DMS 273 (cell line): Measurements from ENCODE around the gene TRIM69.
"Not testable (repeated sequence)": the region's sequence is repeated elsewhere in the genome, so short reads cannot be mapped to it uniquely, and the experiment has no call there.

Experiments
- DNase-seq: peaks from one replicate; lab custom pipeline; 2025; ENCODE audit not compliant: unreplicated experiment; lab: John Stamatoyannopoulos, UW

The TRIM69 gene

GRCh38 chr15:44715797-44716334, 20.5 kb upstream of the TRIM69 start:
- no peak for DNase-seq

GRCh38 chr15:44716983-44717602, 19.2 kb upstream of the TRIM69 start:
- DNase-seq: no peak

GRCh38 chr15:44718180-44718926, 18.0 kb upstream of the TRIM69 start:
- no peak for DNase-seq

DNA sequence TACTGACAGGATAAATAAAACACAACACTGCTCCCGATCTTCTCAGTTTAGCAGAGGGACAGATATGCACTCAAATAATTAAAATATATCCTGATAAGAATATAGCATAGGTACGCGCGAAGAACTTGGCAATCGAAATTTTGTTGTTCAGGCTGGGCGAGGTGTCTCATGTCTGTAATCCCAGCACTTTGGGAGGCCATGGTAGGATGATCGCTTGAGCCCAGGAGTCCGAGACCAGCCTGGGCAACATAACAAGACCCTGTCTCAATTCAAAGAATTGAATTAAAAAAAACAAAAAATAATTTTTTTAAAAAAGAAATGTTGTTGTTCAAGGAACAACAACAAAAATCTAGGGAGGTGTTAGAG, 17.4 kb upstream of the TRIM69 start:
- DNase-seq: no peak

GRCh38 chr15:44719293-44719999, 16.9 kb upstream of the TRIM69 start:
- peak; percentile 53 for DNase-seq

GRCh38 chr15:44720000-44720435, 16.3 kb upstream of the TRIM69 start:
- DNase-seq: not testable (repeated sequence)

- DNase-seq: no peak
Observed at GRCh38 chr15:44720460-44721176, 15.7 kb upstream of the TRIM69 start.

DNA sequence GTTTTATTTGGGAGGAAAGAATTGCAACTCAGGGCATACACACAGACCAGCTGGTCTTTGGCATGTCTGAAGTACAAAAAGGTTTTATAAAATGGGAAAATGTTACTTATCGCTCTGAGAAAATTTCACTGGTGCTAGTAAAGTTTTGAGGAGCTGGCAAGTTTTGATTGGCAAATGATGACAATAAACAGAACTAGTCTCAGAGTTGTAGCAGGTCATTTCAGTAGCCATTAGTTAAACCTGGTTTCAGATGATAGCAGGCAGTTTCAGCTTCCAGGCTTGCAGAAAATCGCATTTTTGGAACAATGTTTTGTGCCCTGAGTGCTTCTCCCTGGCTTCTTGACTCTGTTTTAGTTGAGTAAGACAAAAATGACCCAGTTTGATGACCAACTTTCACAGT, 14.3 kb upstream of the TRIM69 start:
- no peak for DNase-seq

DNA sequence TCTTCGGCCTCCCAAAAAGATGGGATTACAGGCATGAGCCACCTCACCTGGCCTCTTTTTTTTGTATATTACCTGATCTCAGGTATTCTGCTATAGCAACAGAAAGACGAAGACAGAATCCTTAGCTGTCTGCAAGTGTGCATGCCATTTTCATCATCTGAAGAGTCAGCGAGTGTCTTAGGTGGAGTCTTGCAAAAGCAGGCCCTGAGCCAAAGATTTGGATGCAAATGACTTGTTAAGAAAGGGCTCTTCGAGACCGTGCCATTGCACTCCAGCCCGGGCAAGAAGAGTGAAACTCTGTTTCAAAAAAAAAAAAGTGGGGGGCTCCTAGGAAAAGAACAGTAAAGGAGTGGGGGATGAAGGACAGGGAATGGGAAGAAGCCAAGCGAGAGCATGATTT, 10.2 kb upstream of the TRIM69 start:
- no peak for DNase-seq

DNA sequence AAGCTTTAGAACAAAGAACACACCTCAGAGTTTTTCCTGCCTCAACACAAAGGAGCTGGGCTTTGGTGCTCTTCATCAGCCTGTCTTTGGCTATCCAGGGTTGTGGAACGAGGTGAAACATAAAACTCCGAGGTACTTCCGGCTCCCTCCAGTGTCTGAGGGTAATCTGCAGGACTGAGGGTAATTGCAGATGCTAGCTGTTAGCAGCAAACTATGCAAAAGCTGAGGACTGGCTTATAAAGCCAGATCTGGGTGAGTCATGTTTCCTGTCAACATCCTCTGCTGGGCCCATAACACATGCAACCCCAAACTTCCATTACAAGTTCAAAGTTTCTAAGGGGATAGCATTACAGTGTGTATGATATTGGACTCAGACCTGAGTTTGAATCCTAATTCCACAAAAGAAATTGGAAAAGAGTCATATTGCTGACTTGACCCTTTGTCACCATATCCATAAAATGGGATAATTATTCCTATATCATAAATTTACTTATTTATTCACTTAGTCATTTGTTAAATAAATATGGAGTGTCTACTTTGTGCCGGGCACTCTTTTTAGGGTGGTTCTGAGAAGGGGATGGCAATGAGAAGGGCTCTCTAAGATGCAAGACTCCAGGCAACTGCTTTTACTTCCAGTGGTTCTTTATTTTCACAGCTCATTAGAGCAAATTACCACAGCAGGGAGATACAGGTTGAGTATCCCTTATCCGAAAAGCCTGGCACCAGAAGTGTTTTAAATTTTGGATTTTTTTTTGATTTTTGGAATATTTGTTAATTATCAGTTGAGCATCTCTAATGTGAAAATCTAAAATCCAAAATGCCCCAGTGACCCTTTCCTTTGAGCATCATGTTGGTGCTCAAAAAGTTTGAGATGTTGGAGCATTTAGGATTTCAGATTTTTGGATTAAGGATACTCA, 9.5 kb upstream of the TRIM69 start:
- peak; percentile 42 for DNase-seq

- DNase-seq: no peak
Observed at GRCh38 chr15:44727485-44728231, 8.7 kb upstream of the TRIM69 start.

- not testable (repeated sequence) for DNase-seq
Observed at GRCh38 chr15:44728232-44728575, 8.1 kb upstream of the TRIM69 start.

- peak; percentile 96 for DNase-seq
Observed at GRCh38 chr15:44728576-44729407, 7.5 kb upstream of the TRIM69 start.

GRCh38 chr15:44729408-44730127, 6.8 kb upstream of the TRIM69 start:
- peak; percentile 56 for DNase-seq

DNA sequence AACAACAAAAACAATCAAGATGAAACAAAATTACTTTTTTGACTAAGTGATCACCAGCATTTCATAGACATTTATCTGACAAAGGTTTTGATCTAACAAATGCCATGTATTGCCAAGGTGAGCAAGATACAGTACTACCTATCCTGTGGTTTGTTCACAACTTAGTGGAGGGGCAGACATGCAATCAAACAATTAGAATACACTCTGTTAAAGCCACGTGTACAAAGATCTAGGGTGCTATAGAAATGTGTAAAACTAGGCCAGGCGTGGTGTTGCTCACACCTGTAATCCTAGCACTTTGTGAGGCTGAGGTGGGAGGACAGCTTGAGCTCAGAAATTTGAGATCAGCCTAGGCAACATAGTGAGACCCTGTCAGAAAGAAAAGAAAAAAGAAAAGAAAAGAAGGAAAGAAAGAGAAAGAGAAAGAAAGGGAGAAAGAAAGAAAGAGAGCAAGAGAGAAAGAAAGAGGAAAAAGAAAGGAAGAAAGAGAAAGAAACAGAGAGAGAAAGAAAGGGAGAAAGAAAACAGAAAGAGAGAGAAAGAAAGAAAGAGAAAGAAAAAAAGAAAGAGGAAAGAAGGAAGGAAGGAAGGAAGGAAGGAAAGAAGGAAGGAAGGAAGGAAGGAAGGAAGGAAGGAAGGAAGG, 1.4 kb upstream of the TRIM69 start:
- no peak for DNase-seq

- DNase-seq: no peak
Observed at GRCh38 chr15:44735482-44736180, 697 bp upstream of the TRIM69 start.
